Cardiac muscle cell (in vitro differentiated cells and primary cell): ENCODE data around the gene STARD8. TPM values are rescaled to one million over a fixed set of nuclear protein-coding genes. Genes with fewer than 3 reads are reported as not detected.

ENCODE experiments used
- DNase-seq, 2 donors: peaks; one replicate each; pipeline versions ENCODE4 v3.0.0 to v3.0.0-alpha.2; 2010 to 2017; ENCODE audit warnings: low read depth in 1 of 2, low spot score in 1 of 2
- H3K27ac ChIP-seq: fragments of 200-600 bp; sonication (generic); 2 replicates; pipeline ENCODE4 v1.5.1; 2016
- H3K27me3 ChIP-seq: fragments of 200-600 bp; sonication (generic); 2 replicates; pipeline ENCODE4 v1.6.0; 2016; ENCODE audit warnings: control low read depth
- H3K36me3 ChIP-seq: fragments of 200-600 bp; sonication (generic); 2 replicates; pipeline ENCODE4 v1.5.1; 2016; ENCODE audit warnings: control low read depth
- H3K4me1 ChIP-seq: fragments of 200-600 bp; sonication (generic); 2 replicates; pipeline ENCODE4 v1.8.1; 2017; ENCODE audit warnings: low read depth, mild to moderate bottlenecking, mixed run types
- H3K4me3 ChIP-seq: fragments of 200-600 bp; sonication (generic); 2 replicates; pipeline ENCODE4 v1.5.1; 2016; ENCODE audit warnings: mild to moderate bottlenecking
- H3K9me3 ChIP-seq: fragments of 200-600 bp; sonication (generic); 2 replicates; pipeline ENCODE4 v1.5.1; 2017; ENCODE audit warnings: low read depth, mild to moderate bottlenecking, control low read depth
- polyA plus RNA-seq: library from polyadenylated mRNA; unstranded; fragments of >200 nt; fragmentation: Nextera tagmentation; extraction: Ambion mirVana; gene quantifications from 2 replicates; pipeline ENCODE4 v1.2.1, GENCODE V29; 2016
- total RNA-seq: library from RNA; depleted of rRNA; stranded (reverse); fragments of >200 nt; gene quantifications from 2 replicates; pipeline ENCODE4 v1.2.3, GENCODE V29; 2016
- TF ChIP-seq, protein P1 (sequence below): IDR thresholded peaks from 2 replicates; pipeline ENCODE4 v1.5.1; 2012; ENCODE audit warnings: low read depth, mild to moderate bottlenecking, low read length

STARD8 gene
- total and polyA plus RNA-seq, 2 experiments from 2014 or later: 0.60 to 1.9 TPM

GRCh38 chrX:68748030-68748429 lies 100.6 kb downstream of the STARD8 start:
- Histone ChIP-seq H3K27ac (no peak overlapping the region), H3K27me3 (no peaks in the 10 kb centered on the region), H3K9me3 (no peaks in the 10 kb centered on the region), H3K36me3 (no peaks in the 10 kb centered on the region), H3K4me3 (no peak overlapping the region), H3K4me1 (no peaks in the 10 kb centered on the region)
- TF ChIP-seq, protein P1, sequence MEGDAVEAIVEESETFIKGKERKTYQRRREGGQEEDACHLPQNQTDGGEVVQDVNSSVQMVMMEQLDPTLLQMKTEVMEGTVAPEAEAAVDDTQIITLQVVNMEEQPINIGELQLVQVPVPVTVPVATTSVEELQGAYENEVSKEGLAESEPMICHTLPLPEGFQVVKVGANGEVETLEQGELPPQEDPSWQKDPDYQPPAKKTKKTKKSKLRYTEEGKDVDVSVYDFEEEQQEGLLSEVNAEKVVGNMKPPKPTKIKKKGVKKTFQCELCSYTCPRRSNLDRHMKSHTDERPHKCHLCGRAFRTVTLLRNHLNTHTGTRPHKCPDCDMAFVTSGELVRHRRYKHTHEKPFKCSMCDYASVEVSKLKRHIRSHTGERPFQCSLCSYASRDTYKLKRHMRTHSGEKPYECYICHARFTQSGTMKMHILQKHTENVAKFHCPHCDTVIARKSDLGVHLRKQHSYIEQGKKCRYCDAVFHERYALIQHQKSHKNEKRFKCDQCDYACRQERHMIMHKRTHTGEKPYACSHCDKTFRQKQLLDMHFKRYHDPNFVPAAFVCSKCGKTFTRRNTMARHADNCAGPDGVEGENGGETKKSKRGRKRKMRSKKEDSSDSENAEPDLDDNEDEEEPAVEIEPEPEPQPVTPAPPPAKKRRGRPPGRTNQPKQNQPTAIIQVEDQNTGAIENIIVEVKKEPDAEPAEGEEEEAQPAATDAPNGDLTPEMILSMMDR: no peak
- DNase-seq: no peak

GRCh38 chrX:68749426-68749825 lies 102.0 kb downstream of the STARD8 start:
- H3K27ac ChIP-seq: no peak overlapping the region
- no peak overlapping the region for H3K4me3 ChIP-seq
- no peak for DNase-seq
- H3K27me3 ChIP-seq: no peaks in the 10 kb centered on the region
- no peaks in the 10 kb centered on the region for H3K9me3 ChIP-seq
- no peaks in the 10 kb centered on the region for H3K4me1 ChIP-seq
- H3K36me3 ChIP-seq: no peaks in the 10 kb centered on the region
- TF ChIP-seq, protein P1: no peak

DNA sequence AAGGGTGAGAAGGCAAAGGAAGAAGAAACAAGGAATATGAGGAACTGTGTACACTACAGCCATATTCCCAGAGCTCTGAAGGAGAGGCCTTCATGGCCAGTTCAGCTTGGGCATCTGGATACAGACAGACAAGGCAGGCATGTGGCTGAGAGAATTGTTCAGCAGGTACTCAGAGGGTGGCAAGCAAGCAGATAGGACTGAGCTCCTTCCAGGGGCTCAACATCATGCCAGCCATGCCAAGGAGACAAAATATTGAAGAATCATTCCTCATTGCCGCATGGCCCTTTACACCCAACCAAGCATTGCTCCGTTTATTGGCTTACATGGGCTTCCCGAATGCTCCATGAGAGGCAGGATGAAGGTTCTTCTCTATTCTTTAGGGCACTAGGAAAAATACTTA lies 102.8 kb downstream of the STARD8 start:
- TF ChIP-seq, protein P1: no peak
- no peak overlapping the region for H3K27ac ChIP-seq
- no peaks in the 10 kb centered on the region for H3K9me3 ChIP-seq
- no peaks in the 10 kb centered on the region for H3K4me1 ChIP-seq
- H3K27me3 ChIP-seq: no peaks in the 10 kb centered on the region
- H3K36me3 ChIP-seq: no peaks in the 10 kb centered on the region
- no peak for DNase-seq
- no peak overlapping the region for H3K4me3 ChIP-seq

DNA sequence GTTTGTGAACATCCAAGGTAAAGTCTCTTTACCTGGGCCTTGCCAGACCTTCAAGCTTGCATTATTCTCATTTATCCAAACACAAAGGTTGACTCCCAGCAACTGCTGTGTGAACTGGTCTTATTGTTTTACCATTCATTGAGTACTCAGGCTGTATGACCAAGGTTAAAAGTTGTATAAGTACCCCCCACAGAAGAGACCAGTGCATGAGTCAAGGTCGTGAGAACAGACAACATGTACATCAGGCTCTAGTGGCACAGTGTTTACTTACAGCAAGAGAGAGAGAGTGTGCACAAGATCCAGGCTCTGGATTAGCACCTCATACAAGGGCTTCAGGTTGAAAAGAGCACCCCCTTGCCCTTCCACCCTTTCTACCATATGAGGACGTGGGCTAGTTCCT lies 103.9 kb downstream of the STARD8 start:
- no peaks in the 10 kb centered on the region for H3K4me1 ChIP-seq
- H3K36me3 ChIP-seq: no peaks in the 10 kb centered on the region
- DNase-seq: no peak
- TF ChIP-seq, protein P1: no peak
- no peaks in the 10 kb centered on the region for H3K9me3 ChIP-seq
- no peak overlapping the region for H3K27ac ChIP-seq
- H3K27me3 ChIP-seq: no peaks in the 10 kb centered on the region
- H3K4me3 ChIP-seq: no peak overlapping the region

GRCh38 chrX:68753218-68753617 lies 105.8 kb downstream of the STARD8 start:
- H3K9me3 ChIP-seq: no peaks in the 10 kb centered on the region
- no peak overlapping the region for H3K4me3 ChIP-seq
- H3K36me3 ChIP-seq: no peaks in the 10 kb centered on the region
- no peak for DNase-seq
- no peaks in the 10 kb centered on the region for H3K4me1 ChIP-seq
- H3K27ac ChIP-seq: no peak overlapping the region
- H3K27me3 ChIP-seq: no peaks in the 10 kb centered on the region
- TF ChIP-seq, protein P1: no peak

- Histone ChIP-seq H3K36me3 (no peaks in the 10 kb centered on the region), H3K9me3 (no peaks in the 10 kb centered on the region), H3K4me1 (no peaks in the 10 kb centered on the region), H3K27ac (no peak overlapping the region), H3K4me3 (no peak overlapping the region), H3K27me3 (no peaks in the 10 kb centered on the region)
- TF ChIP-seq, protein P1: no peak
- DNase-seq: no peak
Observed at GRCh38 chrX:68754406-68754805, 106.9 kb downstream of the STARD8 start.
